Nucleus accumbens (tissue), 56 donors: ENCODE data around the gene SLC10A4.

Experiments
- DNase-seq, 56 donors: peaks; one replicate each; lab custom pipeline; 2025; lab: John Stamatoyannopoulos, UW

The SLC10A4 gene

GRCh38 chr4:48484494-48485168 lies 1.5 kb downstream of the SLC10A4 start:
- no peak for DNase-seq

- no peak for DNase-seq
Measured at GRCh38 chr4:48489683-48490011, 6.5 kb downstream of the SLC10A4 start.

GRCh38 chr4:48490012-48490679 lies 7.0 kb downstream of the SLC10A4 start, which contains the start of gene ZAR1:
Gene ZAR1 (plus strand): TSS chr4:48490252. CDS start chr4:48490292, 40 bp downstream.
- DNase-seq, result no peak

- no peak for DNase-seq
Measured at GRCh38 chr4:48490680-48491513, 7.8 kb downstream of the SLC10A4 start.

- no peak for DNase-seq
Measured at GRCh38 chr4:48491514-48492176, 8.5 kb downstream of the SLC10A4 start.

- no peak for DNase-seq
Measured at GRCh38 chr4:48493452-48494100, 10.4 kb downstream of the SLC10A4 start.

- no peak for DNase-seq
Measured at GRCh38 chr4:48495941-48496340, 12.8 kb downstream of the SLC10A4 start.

GRCh38 chr4:48498895-48499294 lies 15.8 kb downstream of the SLC10A4 start:
- DNase-seq, result no peak

GRCh38 chr4:48499551-48500066 lies 16.5 kb downstream of the SLC10A4 start:
- no peak for DNase-seq

GRCh38 chr4:48503233-48504025 lies 20.3 kb downstream of the SLC10A4 start:
- no peak for DNase-seq

- DNase-seq, result no peak
Measured at GRCh38 chr4:48504026-48504330, 20.8 kb downstream of the SLC10A4 start.

- no peak for DNase-seq
Measured at GRCh38 chr4:48504352-48504751, 21.2 kb downstream of the SLC10A4 start.

GRCh38 chr4:48506716-48507115 lies 23.6 kb downstream of the SLC10A4 start:
- DNase-seq, result no peak

GRCh38 chr4:48509543-48509942 lies 26.4 kb downstream of the SLC10A4 start:
- DNase-seq, result no peak

GRCh38 chr4:48518143-48518542 lies 35.0 kb downstream of the SLC10A4 start:
- no peak for DNase-seq

GRCh38 chr4:48526406-48526805 lies 43.3 kb downstream of the SLC10A4 start:
- DNase-seq, result no peak

GRCh38 chr4:48538358-48538757 lies 55.2 kb downstream of the SLC10A4 start:
- DNase-seq, result no peak
